ENCODE measurements around the gene RAET1G.

DNA sequence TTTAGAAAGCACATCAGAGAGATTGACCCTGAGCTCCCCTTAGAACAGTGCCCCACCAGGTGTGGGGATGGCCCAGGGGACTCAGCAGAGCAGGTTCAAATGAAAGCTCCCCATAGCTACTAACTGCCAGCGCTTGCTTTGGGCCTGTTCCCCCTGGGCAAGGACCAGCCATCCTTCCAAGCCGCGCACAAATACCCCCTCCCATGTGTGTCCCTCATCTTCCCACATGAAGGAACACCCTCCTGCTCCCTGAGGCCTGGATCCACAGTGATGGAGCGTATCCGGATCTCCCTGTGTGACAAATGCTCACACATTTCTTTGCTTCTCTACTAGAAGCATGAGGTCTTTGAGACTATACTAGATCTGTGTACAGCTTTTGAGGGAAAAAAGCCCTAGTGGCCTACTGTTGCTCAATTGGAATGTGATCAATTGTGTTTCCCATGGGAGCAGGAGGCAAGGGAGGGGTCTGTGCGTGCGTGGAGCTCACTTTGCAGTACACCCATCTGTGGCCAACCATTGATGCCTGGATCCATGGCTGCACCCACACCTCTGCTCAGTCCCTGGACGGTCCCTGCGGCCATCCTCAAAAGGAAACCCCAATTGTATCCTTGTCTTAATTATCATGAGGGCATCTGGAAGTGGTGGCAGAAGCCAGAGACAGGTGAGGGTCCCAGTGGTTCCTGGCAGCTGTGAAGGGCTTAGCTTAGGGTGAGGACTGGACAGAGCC lies 1.4 kb upstream of the RAET1G start:
- TF ChIP-seq, protein P1, sequence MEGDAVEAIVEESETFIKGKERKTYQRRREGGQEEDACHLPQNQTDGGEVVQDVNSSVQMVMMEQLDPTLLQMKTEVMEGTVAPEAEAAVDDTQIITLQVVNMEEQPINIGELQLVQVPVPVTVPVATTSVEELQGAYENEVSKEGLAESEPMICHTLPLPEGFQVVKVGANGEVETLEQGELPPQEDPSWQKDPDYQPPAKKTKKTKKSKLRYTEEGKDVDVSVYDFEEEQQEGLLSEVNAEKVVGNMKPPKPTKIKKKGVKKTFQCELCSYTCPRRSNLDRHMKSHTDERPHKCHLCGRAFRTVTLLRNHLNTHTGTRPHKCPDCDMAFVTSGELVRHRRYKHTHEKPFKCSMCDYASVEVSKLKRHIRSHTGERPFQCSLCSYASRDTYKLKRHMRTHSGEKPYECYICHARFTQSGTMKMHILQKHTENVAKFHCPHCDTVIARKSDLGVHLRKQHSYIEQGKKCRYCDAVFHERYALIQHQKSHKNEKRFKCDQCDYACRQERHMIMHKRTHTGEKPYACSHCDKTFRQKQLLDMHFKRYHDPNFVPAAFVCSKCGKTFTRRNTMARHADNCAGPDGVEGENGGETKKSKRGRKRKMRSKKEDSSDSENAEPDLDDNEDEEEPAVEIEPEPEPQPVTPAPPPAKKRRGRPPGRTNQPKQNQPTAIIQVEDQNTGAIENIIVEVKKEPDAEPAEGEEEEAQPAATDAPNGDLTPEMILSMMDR (IDR thresholded peaks at IDR 0.05): no peak
- no peak for TF ChIP-seq POLR2A (IDR thresholded peaks at IDR 0.05)
- no peak for TF ChIP-seq POLR2AphosphoS5 (IDR thresholded peaks at IDR 0.05)

All from upper lobe of left lung (tissue), 4 donors.